ENCODE data around the gene ASL. TPM values are rescaled to one million over a fixed set of nuclear protein-coding genes. Genes with fewer than 3 reads are reported as not detected.
"Not testable (repeated sequence)": the region's sequence is repeated elsewhere in the genome, so short reads cannot be mapped to it uniquely, and the experiment has no call there.

Gene ASL
- total and polyA plus RNA-seq, 12 donors = 12.0 to 32.1 (median 25.3) TPM

DNA sequence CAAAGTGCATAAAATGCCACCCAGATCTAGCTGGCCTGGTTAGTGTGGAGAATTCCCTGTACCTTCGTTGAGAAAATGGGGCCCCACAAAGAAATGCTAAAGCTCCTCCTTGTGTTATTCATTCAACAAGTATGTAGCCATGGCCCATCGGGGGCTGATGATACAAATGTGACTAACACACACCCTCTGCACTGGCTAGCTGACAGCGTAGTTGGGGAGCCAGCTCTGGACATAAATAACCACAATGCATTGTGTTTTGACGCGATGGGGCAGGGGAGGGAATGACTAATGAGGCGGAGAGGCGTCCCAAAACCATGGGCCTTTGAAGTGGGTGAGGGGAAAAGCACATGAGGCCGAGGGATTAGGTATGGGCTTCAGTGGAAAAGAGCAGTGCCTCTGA lies 28.2 kb upstream of the ASL start:
- TF ChIP-seq POLR2A (IDR thresholded peaks at IDR 0.05) = no peak
- TF ChIP-seq, protein P1, sequence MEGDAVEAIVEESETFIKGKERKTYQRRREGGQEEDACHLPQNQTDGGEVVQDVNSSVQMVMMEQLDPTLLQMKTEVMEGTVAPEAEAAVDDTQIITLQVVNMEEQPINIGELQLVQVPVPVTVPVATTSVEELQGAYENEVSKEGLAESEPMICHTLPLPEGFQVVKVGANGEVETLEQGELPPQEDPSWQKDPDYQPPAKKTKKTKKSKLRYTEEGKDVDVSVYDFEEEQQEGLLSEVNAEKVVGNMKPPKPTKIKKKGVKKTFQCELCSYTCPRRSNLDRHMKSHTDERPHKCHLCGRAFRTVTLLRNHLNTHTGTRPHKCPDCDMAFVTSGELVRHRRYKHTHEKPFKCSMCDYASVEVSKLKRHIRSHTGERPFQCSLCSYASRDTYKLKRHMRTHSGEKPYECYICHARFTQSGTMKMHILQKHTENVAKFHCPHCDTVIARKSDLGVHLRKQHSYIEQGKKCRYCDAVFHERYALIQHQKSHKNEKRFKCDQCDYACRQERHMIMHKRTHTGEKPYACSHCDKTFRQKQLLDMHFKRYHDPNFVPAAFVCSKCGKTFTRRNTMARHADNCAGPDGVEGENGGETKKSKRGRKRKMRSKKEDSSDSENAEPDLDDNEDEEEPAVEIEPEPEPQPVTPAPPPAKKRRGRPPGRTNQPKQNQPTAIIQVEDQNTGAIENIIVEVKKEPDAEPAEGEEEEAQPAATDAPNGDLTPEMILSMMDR (IDR thresholded peaks at IDR 0.05) = no peak
- intact Hi-C loops (cut with DNase I) = no loop called here
- 42 to 65% (median 51%) methylated on average over 8 of the region's 8 CpGs for WGBS, 4 donors

DNA sequence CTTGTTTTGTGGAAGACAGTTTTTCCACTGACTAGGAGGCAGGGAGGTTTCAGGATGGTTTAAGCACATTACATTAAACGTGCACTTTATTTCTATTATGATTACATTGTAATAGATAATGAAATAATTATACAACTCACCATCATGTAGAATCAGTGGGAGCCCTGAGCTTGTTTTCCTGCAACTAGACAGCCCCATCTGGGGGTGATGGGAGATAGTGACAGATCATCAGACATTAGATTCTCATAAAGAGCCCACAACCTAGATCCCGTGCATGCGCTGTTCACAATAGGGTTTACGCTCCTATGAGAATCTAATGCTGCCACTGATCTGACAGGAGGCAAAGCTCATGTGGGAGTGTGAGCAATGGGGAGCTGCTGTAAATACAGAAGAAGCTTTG lies 25.7 kb upstream of the ASL start:
- DNase-seq; H3K9me3 ChIP-seq (replicated peaks in 1 of 3); H3K36me3 ChIP-seq (replicated peaks in 1 of 2); H3K4me3 ChIP-seq; H3K27me3 ChIP-seq; intact Hi-C loops (cut with DNase I); H3K4me1 ChIP-seq (replicated peaks in 1 of 2); H3K27ac ChIP-seq: not testable (repeated sequence)
- 78 to 94% (median 91%) methylated on average over 3 to 4 of the region's 4 CpGs for WGBS, 4 donors

More for the DNA sequence above, 28.2 kb upstream of the ASL start:
- peak in 6 of 7 donors; percentile 45 to 75 (median 64) for DNase-seq
- H3K4me3 ChIP-seq = no peak overlapping the region
- H3K27me3 ChIP-seq = no peaks in the 10 kb centered on the region
- no peaks in the 10 kb centered on the region for H3K36me3 ChIP-seq (replicated peaks in 1 of 2)
- H3K4me1 ChIP-seq (replicated peaks in 1 of 2) = peaks cover 8 to 9% of the 10 kb centered on the region in 2 donors
- no peak overlapping the region for H3K27ac ChIP-seq
- no peaks in the 10 kb centered on the region for H3K9me3 ChIP-seq (replicated peaks in 1 of 3)

DNA sequence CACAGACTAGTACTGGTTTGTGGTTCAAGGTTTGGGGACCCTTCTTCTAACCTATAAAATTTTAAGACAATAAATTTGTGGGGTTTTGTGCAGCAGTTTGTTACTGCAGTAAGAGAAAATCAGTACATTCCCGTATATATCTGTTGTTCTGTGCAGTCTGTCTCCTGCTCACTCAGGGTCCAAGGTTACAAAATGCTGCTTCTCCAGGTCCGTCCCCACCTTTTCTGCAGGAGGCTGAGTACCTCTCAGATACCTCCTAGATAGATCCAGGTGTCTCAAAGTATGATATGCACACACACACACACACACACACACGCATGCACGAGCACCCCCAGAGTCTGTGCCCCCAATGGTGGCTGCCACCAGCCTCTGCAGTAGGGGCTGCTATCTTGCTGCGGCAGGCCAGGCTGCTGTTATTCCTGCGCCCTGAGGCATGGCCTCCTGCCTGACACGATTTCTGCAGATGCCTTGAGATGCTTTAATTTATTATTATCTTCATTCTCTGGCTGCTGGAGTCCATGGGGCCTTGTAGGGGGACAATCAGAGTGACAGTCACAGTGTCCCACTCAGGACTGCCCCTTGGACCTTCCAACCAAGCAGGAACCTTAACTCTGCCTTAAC lies 25.2 kb upstream of the ASL start:
- H3K9me3 ChIP-seq (replicated peaks in 1 of 3) = no peaks in the 10 kb centered on the region
- TF ChIP-seq POLR2A (IDR thresholded peaks at IDR 0.05) = no peak
- TF ChIP-seq, protein P1 (IDR thresholded peaks at IDR 0.05) = no peak
- H3K27me3 ChIP-seq = no peaks in the 10 kb centered on the region
- H3K36me3 ChIP-seq (replicated peaks in 1 of 2) = no peaks in the 10 kb centered on the region
- intact Hi-C loops (cut with DNase I) = no loop called here
- H3K4me3 ChIP-seq = no peak overlapping the region
- no peaks in the 10 kb centered on the region for H3K4me1 ChIP-seq (replicated peaks in 1 of 2)
- H3K27ac ChIP-seq = peak overlapping the region in 1 of 5 donors; percentile 12
- no peak for DNase-seq
- WGBS, 4 donors = 83 to 88% (median 84%) methylated on average over 7 of the region's 7 CpGs

DNA sequence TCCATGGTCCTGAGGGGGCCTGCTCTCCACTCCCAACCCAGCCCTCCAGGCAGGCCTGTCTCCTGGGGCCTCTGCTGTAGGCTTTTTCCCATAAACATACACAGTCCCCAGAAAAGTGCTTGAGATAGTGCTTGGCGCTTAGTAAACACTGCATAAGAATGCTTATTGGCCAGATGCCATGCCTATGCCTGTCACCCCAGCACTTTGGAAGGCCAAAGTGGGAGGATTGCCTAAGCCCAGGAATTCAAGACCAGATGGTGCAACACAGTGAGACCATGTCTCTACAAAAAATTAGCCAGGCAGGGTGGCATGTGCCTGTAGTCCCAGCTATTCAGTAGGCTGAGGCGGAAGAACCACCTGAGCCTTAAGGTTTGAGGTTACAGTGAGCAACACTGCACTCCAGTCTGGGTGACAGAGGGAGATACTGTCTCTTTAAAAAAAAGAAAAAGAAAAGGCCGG lies 24.6 kb upstream of the ASL start:
- TF ChIP-seq POLR2A (IDR thresholded peaks at IDR 0.05) = no peak
- TF ChIP-seq, protein P1 (IDR thresholded peaks at IDR 0.05) = no peak
- Histone ChIP-seq H3K27ac (peak overlapping the region in 1 of 5 donors; percentile 12), H3K4me1 (replicated peaks in 1 of 2) (no peaks in the 10 kb centered on the region), H3K4me3 (no peak overlapping the region), H3K27me3 (no peaks in the 10 kb centered on the region), H3K9me3 (replicated peaks in 1 of 3) (no peaks in the 10 kb centered on the region), H3K36me3 (replicated peaks in 1 of 2) (no peaks in the 10 kb centered on the region)
- intact Hi-C loops (cut with DNase I) = no loop called here
- DNase-seq = peak in 6 of 7 donors; percentile 62 to 88 (median 82)
- 77 to 87% (median 82%) methylated on average over 2 to 3 of the region's 3 CpGs for WGBS, 4 donors

DNA sequence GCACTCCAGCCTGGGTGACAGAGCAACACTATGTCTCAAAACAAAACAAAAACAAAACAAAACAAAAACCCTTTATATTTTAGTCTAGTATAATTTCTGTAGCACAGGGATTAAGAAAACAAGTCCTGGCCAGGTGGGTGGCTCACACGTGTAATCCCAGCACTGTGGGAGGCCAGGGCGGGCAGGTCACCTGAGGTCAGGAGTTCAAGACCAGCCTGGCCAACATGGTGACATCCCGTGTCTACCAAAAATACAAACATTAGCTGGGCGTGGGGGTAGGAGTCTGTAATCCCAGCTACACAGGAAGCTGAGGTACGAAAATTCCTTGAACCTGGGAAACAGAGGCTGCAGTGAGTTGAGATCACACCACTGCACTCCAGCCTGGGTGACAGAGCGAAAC lies 23.2 kb upstream of the ASL start:
- DNase-seq = no peak
- H3K36me3 ChIP-seq (replicated peaks in 1 of 2) = no peaks in the 10 kb centered on the region
- intact Hi-C loops (cut with DNase I) = no loop called here
- whole genome bisulfite sequencing, 4 donors = 80 to 87% (median 84%) methylated on average over 6 of the region's 6 CpGs
- TF ChIP-seq, protein P1 (IDR thresholded peaks at IDR 0.05) = no peak
- no peak for TF ChIP-seq POLR2A (IDR thresholded peaks at IDR 0.05)
- no peaks in the 10 kb centered on the region for H3K4me1 ChIP-seq (replicated peaks in 1 of 2)
- no peaks in the 10 kb centered on the region for H3K27me3 ChIP-seq
- H3K4me3 ChIP-seq = no peak overlapping the region
- H3K27ac ChIP-seq = no peak overlapping the region
- no peaks in the 10 kb centered on the region for H3K9me3 ChIP-seq (replicated peaks in 1 of 3)

All from adrenal gland (tissue), 12 donors.